SK-N-MC (cell line): ENCODE measurements around the gene ZNF80.

Source experiments
- DNase-seq: peaks from one replicate; pipeline ENCODE4 v3.0.0-alpha.2; 2011; ENCODE audit warnings: low read depth, low spot score
- H3K27ac ChIP-seq: fragments of 200-600 bp; sonication (generic); 2 replicates; pipeline ENCODE4 v1.5.1; 2016; ENCODE audit warnings: mixed run types
- H3K36me3 ChIP-seq: fragments of 200-600 bp; sonication (generic); 2 replicates; pipeline ENCODE4 v1.6.1; 2017; ENCODE audit warnings: antibody characterized with exemption, low read length, mixed read lengths; ENCODE audit not compliant: insufficient read depth
- H3K4me3 ChIP-seq: fragments of 200-600 bp; sonication (generic); 2 replicates; pipeline ENCODE4 v1.5.1; 2016
- H3K9ac ChIP-seq: fragments of 200-600 bp; sonication (generic); 2 replicates; pipeline ENCODE4 v1.8.0; 2017; ENCODE audit warnings: mixed run types, mixed read lengths; ENCODE audit not compliant: insufficient read length
- H3K9me3 ChIP-seq: fragments of 200-600 bp; sonication (generic); 2 replicates; pipeline ENCODE4 v1.6.1; 2017; ENCODE audit warnings: low read depth, mild to moderate bottlenecking, antibody characterized with exemption, low read length, moderate library complexity, mixed read lengths
- EZH2 ChIP-seq: fragments of 200-600 bp; sonication (generic); IDR thresholded peaks from one replicate; pipeline ENCODE4 v1.6.1; 2017; ENCODE audit warnings: antibody characterized with exemption
- FOXP2 ChIP-seq: optimal IDR thresholded peaks from 2 replicates; pipeline ENCODE3; 2011; ENCODE audit warnings: mild to moderate bottlenecking, moderate library complexity; ENCODE audit not compliant: insufficient read depth; ENCODE audit errors: extremely low read length, control extremely low read depth
- POLR2AphosphoS5 ChIP-seq: IDR thresholded peaks from 2 replicates; pipeline ENCODE4 v1.6.1; 2012; ENCODE audit warnings: mild to moderate bottlenecking, low read depth, low read length, borderline replicate concordance

Gene ZNF80

GRCh38 chr3:114226313-114226712, 11.1 kb downstream of the ZNF80 start:
- Histone ChIP-seq H3K9ac (no peak overlapping the region), H3K9me3 (no peaks in the 10 kb centered on the region), H3K4me3 (no peak overlapping the region), H3K27ac (no peak overlapping the region), H3K36me3 (no peaks in the 10 kb centered on the region)
- no peak for DNase-seq
- TF ChIP-seq POLR2AphosphoS5 (no peak), EZH2 (no peak), FOXP2 (no peak)

- DNase-seq, result peak; percentile 35
- H3K9me3 ChIP-seq, result no peaks in the 10 kb centered on the region
- no peaks in the 10 kb centered on the region for H3K36me3 ChIP-seq
- TF ChIP-seq EZH2 (no peak), POLR2AphosphoS5 (no peak), FOXP2 (no peak)
- H3K27ac ChIP-seq, result peak overlapping the region; percentile 92
- H3K4me3 ChIP-seq, result peak overlapping the region; percentile 26; the same call in 1 of the 2 replicates
- H3K9ac ChIP-seq, result peak overlapping the region; percentile 28
Observed at GRCh38 chr3:114223143-114223542, 14.2 kb downstream of the ZNF80 start.

- no peaks in the 10 kb centered on the region for H3K9me3 ChIP-seq
- no peak overlapping the region for H3K27ac ChIP-seq
- DNase-seq, result no peak
- no peak overlapping the region for H3K9ac ChIP-seq
- no peak for TF ChIP-seq EZH2
- TF ChIP-seq POLR2AphosphoS5, result no peak
- TF ChIP-seq FOXP2, result no peak
- no peak overlapping the region for H3K4me3 ChIP-seq
- H3K36me3 ChIP-seq, result no peaks in the 10 kb centered on the region
Observed at GRCh38 chr3:114221881-114222264, 15.5 kb downstream of the ZNF80 start.

- no peak overlapping the region for H3K4me3 ChIP-seq
- no peaks in the 10 kb centered on the region for H3K9me3 ChIP-seq
- H3K27ac ChIP-seq, result no peak overlapping the region
- TF ChIP-seq POLR2AphosphoS5, result no peak
- no peak for TF ChIP-seq EZH2
- no peak for TF ChIP-seq FOXP2
- H3K36me3 ChIP-seq, result no peaks in the 10 kb centered on the region
- no peak for DNase-seq
- H3K9ac ChIP-seq, result no peak overlapping the region
Observed at GRCh38 chr3:114221165-114221880, 16.1 kb downstream of the ZNF80 start.

- no peak overlapping the region for H3K9ac ChIP-seq
- no peaks in the 10 kb centered on the region for H3K9me3 ChIP-seq
- no peak for TF ChIP-seq POLR2AphosphoS5
- TF ChIP-seq EZH2, result no peak
- TF ChIP-seq FOXP2, result no peak
- no peak overlapping the region for H3K27ac ChIP-seq
- DNase-seq, result no peak
- no peaks in the 10 kb centered on the region for H3K36me3 ChIP-seq
- H3K4me3 ChIP-seq, result no peak overlapping the region
Observed at GRCh38 chr3:114219741-114220140, 17.6 kb downstream of the ZNF80 start.

- no peak for TF ChIP-seq POLR2AphosphoS5
- TF ChIP-seq FOXP2, result no peak
- no peak for TF ChIP-seq EZH2
- Histone ChIP-seq H3K27ac (no peak overlapping the region), H3K36me3 (no peaks in the 10 kb centered on the region), H3K9ac (no peak overlapping the region), H3K4me3 (no peak overlapping the region), H3K9me3 (no peaks in the 10 kb centered on the region)
- no peak for DNase-seq
Observed at GRCh38 chr3:114218578-114219185, 18.7 kb downstream of the ZNF80 start.

GRCh38 chr3:114218006-114218405, 19.4 kb downstream of the ZNF80 start:
- no peak overlapping the region for H3K9ac ChIP-seq
- DNase-seq, result no peak
- H3K36me3 ChIP-seq, result no peaks in the 10 kb centered on the region
- TF ChIP-seq POLR2AphosphoS5 (no peak), EZH2 (no peak), FOXP2 (no peak)
- H3K27ac ChIP-seq, result no peak overlapping the region
- H3K9me3 ChIP-seq, result no peaks in the 10 kb centered on the region
- H3K4me3 ChIP-seq, result no peak overlapping the region

- H3K9ac ChIP-seq, result no peak overlapping the region
- no peak for TF ChIP-seq FOXP2
- no peak for TF ChIP-seq POLR2AphosphoS5
- TF ChIP-seq EZH2, result no peak
- H3K4me3 ChIP-seq, result no peak overlapping the region
- no peaks in the 10 kb centered on the region for H3K36me3 ChIP-seq
- no peaks in the 10 kb centered on the region for H3K9me3 ChIP-seq
- no peak for DNase-seq
- no peak overlapping the region for H3K27ac ChIP-seq
Observed at GRCh38 chr3:114217266-114217665, 20.1 kb downstream of the ZNF80 start.

GRCh38 chr3:114216186-114216970, 21.0 kb downstream of the ZNF80 start:
- DNase-seq, result no peak
- Histone ChIP-seq H3K9ac (no peak overlapping the region), H3K9me3 (no peaks in the 10 kb centered on the region), H3K4me3 (no peak overlapping the region), H3K27ac (no peak overlapping the region), H3K36me3 (no peaks in the 10 kb centered on the region)
- TF ChIP-seq FOXP2, result no peak
- TF ChIP-seq EZH2, result no peak
- no peak for TF ChIP-seq POLR2AphosphoS5
